ENCODE results near the gene SLC6A19.

SLC6A19 gene

GRCh38 chr5:1209896-1210776 is 8.7 kb downstream of the SLC6A19 start:
- no peak for DNase-seq (ENCODE audit: low spot score)

GRCh38 chr5:1210832-1211251 is 9.4 kb downstream of the SLC6A19 start:
- no peak for DNase-seq (ENCODE audit: low spot score)

- no peak for DNase-seq (ENCODE audit: low spot score)
Measured at GRCh38 chr5:1211701-1212100, 10.3 kb downstream of the SLC6A19 start.

- no peak for DNase-seq (ENCODE audit: low spot score)
Measured at GRCh38 chr5:1212271-1212670, 10.9 kb downstream of the SLC6A19 start.

GRCh38 chr5:1212881-1213280 is 11.5 kb downstream of the SLC6A19 start:
- no peak for DNase-seq (ENCODE audit: low spot score)

- no peak for DNase-seq (ENCODE audit: low spot score)
Measured at GRCh38 chr5:1213508-1214162, 12.2 kb downstream of the SLC6A19 start.

- no peak for DNase-seq (ENCODE audit: low spot score)
Measured at GRCh38 chr5:1214163-1214935, 13.0 kb downstream of the SLC6A19 start.

- no peak for DNase-seq (ENCODE audit: low spot score)
Measured at GRCh38 chr5:1214936-1215220, 13.5 kb downstream of the SLC6A19 start.

GRCh38 chr5:1215320-1216096 is 14.1 kb downstream of the SLC6A19 start:
- DNase-seq (ENCODE audit: low spot score): no peak

GRCh38 chr5:1216211-1216917 is 15.0 kb downstream of the SLC6A19 start:
- DNase-seq (ENCODE audit: low spot score): no peak

- no peak for DNase-seq (ENCODE audit: low spot score)
Measured at GRCh38 chr5:1216918-1217295, 15.5 kb downstream of the SLC6A19 start.

- no peak for DNase-seq (ENCODE audit: low spot score)
Measured at GRCh38 chr5:1217596-1218206, 16.3 kb downstream of the SLC6A19 start.

GRCh38 chr5:1218351-1219080 is 17.1 kb downstream of the SLC6A19 start:
- DNase-seq (ENCODE audit: low spot score): no peak

- no peak for DNase-seq (ENCODE audit: low spot score)
Measured at GRCh38 chr5:1219098-1219767, 17.8 kb downstream of the SLC6A19 start.

- no peak for DNase-seq (ENCODE audit: low spot score)
Measured at GRCh38 chr5:1219768-1220100, 18.3 kb downstream of the SLC6A19 start.

GRCh38 chr5:1220351-1220750 is 19.0 kb downstream of the SLC6A19 start:
- no peak for DNase-seq (ENCODE audit: low spot score)

GRCh38 chr5:1220831-1221230 is 19.4 kb downstream of the SLC6A19 start:
- DNase-seq (ENCODE audit: low spot score): no peak

GRCh38 chr5:1221721-1222120 is 20.3 kb downstream of the SLC6A19 start:
- no peak for DNase-seq (ENCODE audit: low spot score)

GRCh38 chr5:1222147-1222546 is 20.8 kb downstream of the SLC6A19 start:
- DNase-seq (ENCODE audit: low spot score): no peak

Data from kidney tubule cell (primary cell).